HCT116 (cell line): Measurements from ENCODE around the gene CPB1. TPM values are rescaled to one million over a fixed set of nuclear protein-coding genes. Genes with fewer than 3 reads are reported as not detected.

Source experiments
- ATAC-seq: fragments of 200-7000 bp; cut with Tn5 transposase; 2 replicates; pipeline ENCODE4 v1.9.1; 2020; ENCODE audit warnings: mild to moderate bottlenecking, moderate library complexity
- BruUV-seq: library from RNA; stranded (reverse); fragments of 400-500 nt; replicated peaks from 2 replicates; lab custom pipeline; 2021; lab: Mats Ljungman, UMichigan
- CTCF ChIA-PET: fragments of 300-600 bp; sonication (Branson Sonifier 250); formaldehyde crosslinking; loops from one replicate; lab custom pipeline; 2021; ENCODE audit warnings: antibody characterized with exemption; lab: Charles Lee
- POLR2A ChIA-PET: fragments of 300-600, 350-600 bp; sonication (Branson Sonifier 250); formaldehyde crosslinking; loops from one replicate; lab custom pipeline; 2021; ENCODE audit warnings: antibody characterized with exemption; lab: Charles Lee
- RAD21 ChIA-PET, 2 experiments: fragments of 300-600 bp; sonication (Branson Sonifier 250); formaldehyde crosslinking; loops; one replicate each; lab custom pipeline; 2023; ENCODE audit warnings: low total read pairs in 2 of 2; ENCODE audit not compliant: uncharacterized antibody in 2 of 2, unreplicated experiment in 2 of 2, low non-redundant PET in 1 of 2; lab: Charles Lee
- DNase-seq: peaks from one replicate; pipeline ENCODE4 v3.0.0-alpha.2; 2010; ENCODE audit warnings: low read depth, low spot score
- H2AFZ ChIP-seq: fragments of 200-600 bp; shearing (Covaris generic), sonication (generic); 2 replicates; pipeline ENCODE4 v1.6.1; 2017; ENCODE audit warnings: low read depth, mixed run types, mixed read lengths, antibody characterized with exemption, low read length; ENCODE audit not compliant: poor library complexity, severe bottlenecking
- H3K27ac ChIP-seq: 2 replicates; pipeline ENCODE4 v1.5.1; 2012; ENCODE audit warnings: low read depth, low read length
- H3K27me3 ChIP-seq: fragments of 200-600 bp; sonication (generic); 2 replicates; pipeline ENCODE4 v1.6.1; 2016; ENCODE audit warnings: mixed run types, low read length, mixed read lengths; ENCODE audit not compliant: insufficient read depth
- H3K36me3 ChIP-seq, 2 experiments: fragments of 200-500 bp in 1 of 2; fragments of 200-600 bp in 1 of 2; sonication (Bioruptor generic) in 1 of 2; sonication (generic) in 1 of 2; 2 replicates each; pipeline versions ENCODE4 v1.5.1 to v1.6.1; 2014 to 2016; ENCODE audit warnings: low read length in 2 of 2, inconsistent platforms in 1 of 2, mixed read lengths in 1 of 2, mixed run types in 1 of 2; ENCODE audit not compliant: insufficient read depth in 2 of 2, control insufficient read depth in 1 of 2
- H3K4me1 ChIP-seq, 2 experiments: fragments of 200-600 bp in 1 of 2; sonication (generic) in 1 of 2; 2 replicates each; pipeline versions ENCODE4 v1.5.1 to v1.6.1; 2012 to 2017; ENCODE audit warnings: low read length in 2 of 2, inconsistent platforms in 1 of 2, mild to moderate bottlenecking in 1 of 2, mixed read lengths in 1 of 2, mixed run types in 1 of 2, moderate library complexity in 1 of 2; ENCODE audit not compliant: insufficient read depth in 2 of 2, control insufficient read depth in 1 of 2
- H3K4me2 ChIP-seq: fragments of 200-600 bp; sonication (generic); 2 replicates; pipeline ENCODE4 v1.6.1; 2017; ENCODE audit warnings: mixed run types, low read length, mixed read lengths
- H3K4me3 ChIP-seq, 2 experiments: fragments of 200-600 bp in 1 of 2; sonication (generic) in 1 of 2; replicated peaks in 1 of 2; 2 replicates each; pipeline ENCODE4 v1.5.1; 2011 to 2016; ENCODE audit warnings: low read length in 2 of 2, control low read depth in 1 of 2, low read depth in 1 of 2, mild to moderate bottlenecking in 1 of 2, mixed read lengths in 1 of 2, mixed run types in 1 of 2
- H3K79me2 ChIP-seq: fragments of 200-600 bp; sonication (generic); 2 replicates; pipeline ENCODE4 v1.6.1; 2017; ENCODE audit warnings: mild to moderate bottlenecking, mixed run types, low read length, moderate library complexity, mixed read lengths; ENCODE audit not compliant: insufficient read depth
- H3K9ac ChIP-seq: fragments of 200-600 bp; sonication (generic); 2 replicates; pipeline ENCODE4 v1.6.1; 2016; ENCODE audit warnings: low read length, mixed read lengths
- H3K9me2 ChIP-seq: fragments of 200-600 bp; sonication (generic), shearing (Covaris generic); 2 replicates; pipeline ENCODE4 v1.6.1; 2017; ENCODE audit warnings: mixed run types, mild to moderate bottlenecking, moderate library complexity; ENCODE audit not compliant: insufficient read depth
- H3K9me3 ChIP-seq, 2 experiments: fragments of 200-500 bp in 1 of 2; fragments of 200-600 bp in 1 of 2; sonication (Bioruptor generic) in 1 of 2; sonication (generic) in 1 of 2; 2 replicates each; pipeline ENCODE4 v1.6.1; 2014 to 2017; ENCODE audit warnings: low read length in 2 of 2, mixed read lengths in 2 of 2, inconsistent platforms in 1 of 2, low read depth in 1 of 2, mild to moderate bottlenecking in 1 of 2, mixed run types in 1 of 2, moderate library complexity in 1 of 2; ENCODE audit not compliant: control insufficient read depth in 1 of 2, insufficient read depth in 1 of 2
- H4K20me1 ChIP-seq: fragments of 200-600 bp; sonication (generic), shearing (Covaris generic); 2 replicates; pipeline ENCODE4 v1.6.1; 2017; ENCODE audit warnings: mixed run types, mild to moderate bottlenecking, moderate library complexity; ENCODE audit not compliant: insufficient read depth
- CEBPB ChIP-seq: IDR thresholded peaks from 2 replicates; pipeline ENCODE4 v1.6.1; 2012; ENCODE audit warnings: low read depth
- CTCF ChIP-seq, 3 experiments: fragments of 200-600 bp in 1 of 3; sonication (generic) in 1 of 3; IDR thresholded peaks in 2 of 3; conservative IDR thresholded peaks in 1 of 3; 2 replicates each; pipeline ENCODE4 v1.5.1; 2012 to 2017; ENCODE audit warnings: low read depth in 2 of 3, low read length in 2 of 3, antibody characterized with exemption in 1 of 3, borderline replicate concordance in 1 of 3, control low read depth in 1 of 3, mild to moderate bottlenecking in 1 of 3, mixed read lengths in 1 of 3, mixed run types in 1 of 3, moderate library complexity in 1 of 3; ENCODE audit not compliant: insufficient read depth in 1 of 3
- FOSL1 ChIP-seq: IDR thresholded peaks from 2 replicates; pipeline ENCODE4 v1.6.1; 2012; ENCODE audit warnings: low read depth
- POLR2AphosphoS5 ChIP-seq: IDR thresholded peaks from 2 replicates; pipeline ENCODE4 v1.6.1; 2011; ENCODE audit warnings: mild to moderate bottlenecking, low read depth, low read length, moderate library complexity
- SIN3A ChIP-seq: IDR thresholded peaks from 2 replicates; pipeline ENCODE4 v1.6.1; 2012; ENCODE audit warnings: low read depth
- intact Hi-C: fragments of 100-400 bp; cut with micrococcal nuclease; formaldehyde crosslinking; loops from 2 replicates; pipeline ENCODE4 v1.10.0; 2022
- total RNA-seq: library from RNA; stranded (reverse); gene quantifications from one replicate; pipeline ENCODE4 v1.2.1, GENCODE V29; 2021; ENCODE audit not compliant: unreplicated experiment
- TF ChIP-seq, protein P1 (sequence below): IDR thresholded peaks from 2 replicates; pipeline ENCODE4 v1.6.1; 2012
- TF ChIP-seq, protein P2 (sequence below): IDR thresholded peaks from 2 replicates; pipeline ENCODE4 v1.6.1; 2012; ENCODE audit warnings: low read depth

Gene CPB1
- total RNA-seq, 1 experiment from 2014 or later = 6.2 TPM

GRCh38 chr3:148873977-148874376 is 46.4 kb downstream of the CPB1 start:
- H3K9me2 ChIP-seq = no peaks in the 10 kb centered on the region
- H3K27ac ChIP-seq = no peak overlapping the region
- H3K4me2 ChIP-seq = no peak overlapping the region
- no peaks in the 10 kb centered on the region for H4K20me1 ChIP-seq
- no peaks in the 10 kb centered on the region for H3K4me1 ChIP-seq
- no peak for TF ChIP-seq FOSL1
- no peaks in the 10 kb centered on the region for H3K9me3 ChIP-seq
- no peak overlapping the region for H3K9ac ChIP-seq
- no peaks in the 10 kb centered on the region for H3K36me3 ChIP-seq
- no peak overlapping the region for H3K4me3 ChIP-seq
- DNase-seq (no peak), ATAC-seq (no peak)
- CTCF ChIA-PET = no interaction called here
- no peaks in the 10 kb centered on the region for H3K27me3 ChIP-seq
- H2AFZ ChIP-seq = no peak overlapping the region
- POLR2A ChIA-PET = no interaction called here
- RAD21 ChIA-PET = no interaction called here
- intact Hi-C loops = no loop called here
- no TSS peak for BruUV-seq
- no peaks in the 10 kb centered on the region for H3K79me2 ChIP-seq

DNA sequence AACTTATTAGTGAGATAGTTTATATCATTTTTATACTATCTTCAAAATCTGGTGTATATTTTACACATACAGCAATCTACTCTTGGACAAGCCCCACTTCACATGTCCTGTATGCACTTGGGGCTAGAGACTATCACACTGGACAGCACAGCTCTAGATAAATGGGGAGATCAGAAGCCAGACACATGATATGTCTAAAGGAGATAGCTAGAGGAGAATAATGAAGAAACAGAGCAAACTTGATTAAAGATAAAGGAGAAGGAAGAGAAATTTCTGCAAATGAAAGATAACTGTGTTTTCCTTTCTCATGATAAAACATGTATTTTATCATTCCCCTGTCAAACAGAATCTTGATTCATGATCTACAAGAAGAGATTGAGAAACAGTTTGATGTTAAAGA is 50.5 kb downstream of the CPB1 start:
- Histone ChIP-seq H2AFZ (no peak overlapping the region), H3K4me2 (no peak overlapping the region), H3K36me3 (no peaks in the 10 kb centered on the region), H4K20me1 (no peaks in the 10 kb centered on the region), H3K9me3 (no peaks in the 10 kb centered on the region), H3K27me3 (no peaks in the 10 kb centered on the region), H3K9me2 (no peaks in the 10 kb centered on the region), H3K27ac (no peak overlapping the region), H3K4me3 (no peak overlapping the region), H3K4me1 (no peaks in the 10 kb centered on the region), H3K9ac (no peak overlapping the region), H3K79me2 (no peaks in the 10 kb centered on the region)
- no peak for ATAC-seq
- intact Hi-C loops = no loop called here
- BruUV-seq = no TSS peak
- RAD21 ChIA-PET = no interaction called here
- CTCF ChIA-PET = no interaction called here
- TF ChIP-seq CEBPB (no peak), CTCF (IDR thresholded peaks at IDR 0.05 in 2 of 3, conservative IDR thresholded peaks at IDR 0.05 in 1 of 3; ENCODE audit: borderline replicate concordance in 1 of 3, insufficient read depth in 1 of 3, low read depth in 2 of 3, low read length in 2 of 3) (no peak), SIN3A (no peak), POLR2AphosphoS5 (no peak)
- TF ChIP-seq, protein P1, sequence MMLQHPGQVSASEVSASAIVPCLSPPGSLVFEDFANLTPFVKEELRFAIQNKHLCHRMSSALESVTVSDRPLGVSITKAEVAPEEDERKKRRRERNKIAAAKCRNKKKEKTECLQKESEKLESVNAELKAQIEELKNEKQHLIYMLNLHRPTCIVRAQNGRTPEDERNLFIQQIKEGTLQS = no peak
- TF ChIP-seq, protein P2, sequence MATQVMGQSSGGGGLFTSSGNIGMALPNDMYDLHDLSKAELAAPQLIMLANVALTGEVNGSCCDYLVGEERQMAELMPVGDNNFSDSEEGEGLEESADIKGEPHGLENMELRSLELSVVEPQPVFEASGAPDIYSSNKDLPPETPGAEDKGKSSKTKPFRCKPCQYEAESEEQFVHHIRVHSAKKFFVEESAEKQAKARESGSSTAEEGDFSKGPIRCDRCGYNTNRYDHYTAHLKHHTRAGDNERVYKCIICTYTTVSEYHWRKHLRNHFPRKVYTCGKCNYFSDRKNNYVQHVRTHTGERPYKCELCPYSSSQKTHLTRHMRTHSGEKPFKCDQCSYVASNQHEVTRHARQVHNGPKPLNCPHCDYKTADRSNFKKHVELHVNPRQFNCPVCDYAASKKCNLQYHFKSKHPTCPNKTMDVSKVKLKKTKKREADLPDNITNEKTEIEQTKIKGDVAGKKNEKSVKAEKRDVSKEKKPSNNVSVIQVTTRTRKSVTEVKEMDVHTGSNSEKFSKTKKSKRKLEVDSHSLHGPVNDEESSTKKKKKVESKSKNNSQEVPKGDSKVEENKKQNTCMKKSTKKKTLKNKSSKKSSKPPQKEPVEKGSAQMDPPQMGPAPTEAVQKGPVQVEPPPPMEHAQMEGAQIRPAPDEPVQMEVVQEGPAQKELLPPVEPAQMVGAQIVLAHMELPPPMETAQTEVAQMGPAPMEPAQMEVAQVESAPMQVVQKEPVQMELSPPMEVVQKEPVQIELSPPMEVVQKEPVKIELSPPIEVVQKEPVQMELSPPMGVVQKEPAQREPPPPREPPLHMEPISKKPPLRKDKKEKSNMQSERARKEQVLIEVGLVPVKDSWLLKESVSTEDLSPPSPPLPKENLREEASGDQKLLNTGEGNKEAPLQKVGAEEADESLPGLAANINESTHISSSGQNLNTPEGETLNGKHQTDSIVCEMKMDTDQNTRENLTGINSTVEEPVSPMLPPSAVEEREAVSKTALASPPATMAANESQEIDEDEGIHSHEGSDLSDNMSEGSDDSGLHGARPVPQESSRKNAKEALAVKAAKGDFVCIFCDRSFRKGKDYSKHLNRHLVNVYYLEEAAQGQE = no peak
- DNase-seq = no peak
- POLR2A ChIA-PET = no interaction called here
